HG03066 (cell line): Measurements from ENCODE around the gene MYO3A.

Experiments
- ATAC-seq: cut with Tn5 transposase; IDR thresholded peaks from one replicate; pipeline ENCODE4 v1.9.1; 2021; ENCODE audit warnings: low read depth; ENCODE audit not compliant: unreplicated experiment

MYO3A gene

DNA sequence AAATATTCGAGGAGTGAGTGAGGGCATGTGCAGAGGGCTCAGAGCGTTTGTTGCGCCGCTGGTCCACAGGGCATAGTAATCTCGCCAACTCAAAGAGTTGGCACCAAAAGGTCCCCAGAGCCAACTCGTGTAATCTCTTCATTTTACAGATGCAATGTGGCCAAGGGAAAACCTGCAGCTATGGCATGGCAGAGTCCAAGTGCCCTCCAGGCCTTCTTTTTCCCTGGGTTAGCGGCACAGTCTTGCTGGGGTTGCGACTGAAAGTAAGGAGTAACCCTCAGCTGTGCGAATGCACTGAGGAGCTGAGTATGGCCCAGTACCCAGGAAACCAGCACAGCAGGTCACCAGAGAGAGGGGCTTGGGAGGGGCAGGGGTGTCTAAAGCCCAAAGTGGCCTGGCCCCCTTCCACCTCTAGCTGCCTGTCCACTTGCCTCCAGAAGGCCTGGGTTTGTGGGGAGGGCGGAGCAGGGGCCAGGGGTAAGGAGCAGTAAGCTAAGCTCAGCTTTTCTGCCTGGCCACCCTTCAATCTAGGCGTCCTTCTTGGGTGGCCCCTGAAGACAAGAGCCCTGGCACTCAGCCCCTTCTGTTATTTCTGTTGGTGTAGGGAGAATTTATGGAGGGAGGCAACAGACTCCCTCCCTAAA, 279.2 kb downstream of the MYO3A start:
- no peak for ATAC-seq

DNA sequence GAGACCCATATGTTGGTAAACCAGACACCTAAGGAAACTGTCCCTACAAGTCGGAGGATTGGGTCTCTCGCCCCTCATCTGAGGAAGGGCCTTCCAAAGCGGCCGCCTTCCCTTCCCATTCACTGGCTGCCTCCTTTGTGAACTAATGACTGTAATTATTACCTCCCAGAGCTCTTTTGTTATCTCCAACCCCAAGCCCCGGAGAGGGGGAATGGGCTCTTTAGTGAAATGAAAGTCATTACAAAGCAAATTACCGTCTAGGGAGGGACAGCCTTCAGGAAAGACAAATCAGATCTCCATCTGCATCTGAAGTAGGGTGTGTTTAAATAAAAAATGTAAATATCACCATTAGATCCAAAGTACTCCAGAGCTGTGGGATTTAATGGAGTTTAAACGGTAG, 280.0 kb downstream of the MYO3A start:
- ATAC-seq, result no peak

DNA sequence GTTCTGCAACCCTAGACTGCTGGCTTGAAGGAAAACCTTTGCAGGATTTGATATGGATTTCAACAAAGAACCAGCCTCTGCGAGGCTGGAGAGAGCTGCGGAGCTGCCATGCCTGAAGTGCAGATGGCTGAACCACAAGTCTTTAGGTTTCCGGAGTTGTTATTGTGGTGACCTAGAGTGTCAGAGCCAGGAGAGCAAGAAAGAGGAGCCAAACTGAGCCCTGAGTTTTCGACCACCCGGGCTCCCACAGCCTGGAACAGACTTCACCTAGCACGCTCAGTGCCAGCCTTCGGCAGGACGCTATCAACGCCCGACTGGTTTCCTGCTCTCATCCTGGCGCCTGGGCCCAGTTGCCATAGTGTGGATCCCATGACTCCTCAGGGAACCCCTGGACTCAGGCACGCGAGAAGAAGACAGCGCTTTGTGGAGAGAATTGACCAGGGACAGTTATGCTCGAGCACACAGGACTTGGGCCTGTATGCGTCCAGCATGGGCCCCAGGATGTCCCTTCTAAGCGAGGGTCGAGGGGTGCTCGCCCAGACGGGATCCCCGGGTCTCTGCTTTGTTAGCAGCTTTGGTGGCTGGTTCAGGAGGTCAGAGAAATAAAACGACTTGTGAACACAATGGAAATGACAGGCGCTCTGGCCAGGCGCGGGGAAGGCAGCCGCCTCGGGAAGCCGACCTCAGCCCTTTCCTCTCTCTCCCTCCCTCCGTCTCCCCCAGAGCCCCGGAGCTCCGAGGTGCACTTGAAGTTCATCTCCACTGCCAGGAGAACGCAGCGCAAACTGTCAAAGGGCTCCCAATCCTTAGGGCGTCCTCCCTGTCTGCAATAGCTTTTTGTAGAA, 280.7 kb downstream of the MYO3A start:
- no peak for ATAC-seq

DNA sequence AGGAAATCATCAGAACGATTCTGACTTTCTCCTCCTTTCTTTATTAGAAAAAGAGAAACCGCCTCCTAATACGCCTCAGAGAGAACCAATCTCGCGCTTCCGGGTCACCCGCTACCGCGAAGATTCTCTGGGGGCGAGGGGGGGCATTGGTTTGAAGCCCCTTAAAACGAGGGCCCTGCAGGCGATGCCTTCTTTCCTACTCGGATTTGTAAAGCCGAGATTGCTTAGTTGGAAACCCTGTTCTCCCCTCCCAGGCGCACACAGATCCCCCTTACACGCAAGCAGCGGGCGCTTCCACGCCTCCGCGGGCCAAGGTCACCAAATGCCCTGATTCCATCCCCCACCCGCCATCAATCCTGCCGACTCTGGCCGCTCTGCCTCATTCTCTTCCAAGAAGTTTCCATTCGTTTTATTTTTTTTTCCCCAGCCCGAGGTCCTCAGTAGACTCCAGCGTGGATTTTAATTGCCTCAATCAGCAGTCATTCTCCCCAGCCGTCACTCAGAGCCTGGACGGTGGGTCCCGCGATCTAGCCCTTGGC, 281.4 kb downstream of the MYO3A start:
- ATAC-seq, result no peak

DNA sequence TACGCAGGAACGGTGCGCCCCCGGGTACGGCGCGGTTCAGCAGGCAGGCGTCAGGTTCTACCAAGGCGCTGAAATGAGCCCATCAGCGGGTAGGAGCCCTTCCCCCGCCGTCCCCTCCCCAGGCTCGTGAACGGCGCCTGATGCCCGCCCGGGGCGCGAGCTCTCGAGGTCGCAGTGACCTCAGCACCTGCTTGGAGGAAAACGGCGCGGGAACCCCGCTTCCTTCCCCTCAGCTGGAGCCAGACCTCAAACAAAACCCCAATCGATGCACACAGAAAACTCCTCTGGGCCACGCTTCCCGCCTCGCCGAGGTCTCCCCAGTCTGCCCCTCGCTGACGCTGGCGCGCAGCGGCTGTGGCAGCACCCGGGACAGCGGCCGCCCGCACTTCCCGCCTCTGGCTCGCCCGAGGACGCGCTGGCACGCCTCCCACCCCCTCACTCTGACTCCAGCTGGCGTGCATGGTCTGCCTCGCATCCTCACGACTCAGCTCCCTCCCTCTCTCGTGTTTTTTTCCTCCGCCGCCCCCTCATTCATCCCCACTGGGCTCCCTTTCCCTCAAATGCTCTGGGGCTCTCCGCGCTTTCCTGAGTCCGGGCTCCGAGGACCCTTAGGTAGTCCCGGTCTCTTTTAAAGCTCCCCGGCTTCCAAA, 282.0 kb downstream of the MYO3A start:
- ATAC-seq, result no peak

DNA sequence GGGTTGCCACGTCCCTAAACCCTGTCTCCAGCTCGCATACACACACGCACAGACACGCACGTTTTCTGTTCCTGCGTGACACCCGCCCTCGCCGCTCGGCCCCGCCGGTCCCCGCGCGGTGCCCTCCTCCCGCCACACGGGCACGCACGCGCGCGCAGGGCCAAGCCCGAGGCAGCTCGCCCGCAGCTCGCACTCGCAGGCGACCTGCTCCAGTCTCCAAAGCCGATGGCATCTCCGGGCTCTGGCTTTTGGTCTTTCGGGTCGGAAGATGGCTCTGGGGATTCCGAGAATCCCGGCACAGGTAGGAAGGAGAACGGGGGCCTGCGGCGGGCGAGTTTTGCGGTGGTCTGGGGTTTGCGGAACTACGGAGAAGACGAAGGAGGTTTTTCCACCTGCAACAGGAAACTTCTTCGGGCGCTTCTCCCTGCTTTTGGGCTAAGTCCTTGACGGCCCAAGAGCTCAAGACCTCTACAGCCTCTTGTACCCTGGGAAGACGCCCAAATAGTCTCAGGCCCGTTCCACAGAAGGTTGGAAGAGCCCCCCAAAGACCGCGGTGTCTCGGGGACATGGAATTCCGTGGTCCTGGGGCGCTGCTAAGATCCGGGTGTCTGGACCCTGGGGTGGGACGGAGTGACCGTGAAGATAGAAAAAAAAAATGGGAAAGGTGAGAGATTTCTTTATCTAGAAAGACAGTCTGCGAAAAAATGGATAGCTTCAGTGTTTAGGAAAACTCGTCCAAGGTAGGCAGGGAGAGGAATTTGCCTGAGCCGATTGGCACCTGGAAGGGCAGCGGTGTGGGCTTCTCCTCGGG, 282.8 kb downstream of the MYO3A start, which contains the start of gene GAD2:
TSS of gene GAD2 (plus strand) at position 190 of the 811 bp plus-strand sequence. CDS start at position 226, 36 bp downstream.
- no peak for ATAC-seq

DNA sequence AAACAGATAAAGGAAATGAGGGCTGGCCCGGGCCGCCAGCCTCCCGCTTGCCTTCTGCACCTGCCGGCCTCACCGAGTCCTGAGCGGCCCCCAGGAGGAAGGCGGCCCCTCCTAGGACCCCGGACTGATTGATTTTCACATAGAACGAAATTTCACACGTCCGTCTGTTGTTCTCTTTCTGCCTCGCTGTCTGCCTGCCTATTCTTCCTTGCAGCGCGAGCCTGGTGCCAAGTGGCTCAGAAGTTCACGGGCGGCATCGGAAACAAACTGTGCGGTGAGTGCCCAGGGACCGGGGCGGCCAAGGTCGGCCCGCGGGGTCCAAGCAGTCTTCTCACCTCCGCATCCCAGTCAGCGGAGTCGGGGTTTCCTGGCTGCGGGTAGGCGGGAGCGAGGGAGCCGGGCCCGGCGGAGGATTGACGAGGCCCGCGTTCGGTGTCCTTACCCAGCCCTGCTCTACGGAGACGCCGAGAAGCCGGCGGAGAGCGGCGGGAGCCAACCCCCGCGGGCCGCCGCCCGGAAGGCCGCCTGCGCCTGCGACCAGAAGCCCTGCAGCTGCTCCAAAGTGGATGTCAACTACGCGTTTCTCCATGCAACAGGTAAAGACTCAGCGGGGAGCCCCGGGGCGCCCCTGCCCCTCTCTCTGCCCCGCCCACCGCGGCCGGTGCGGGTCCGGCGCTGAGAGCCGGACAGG, 283.5 kb downstream of the MYO3A start:
- no peak for ATAC-seq

DNA sequence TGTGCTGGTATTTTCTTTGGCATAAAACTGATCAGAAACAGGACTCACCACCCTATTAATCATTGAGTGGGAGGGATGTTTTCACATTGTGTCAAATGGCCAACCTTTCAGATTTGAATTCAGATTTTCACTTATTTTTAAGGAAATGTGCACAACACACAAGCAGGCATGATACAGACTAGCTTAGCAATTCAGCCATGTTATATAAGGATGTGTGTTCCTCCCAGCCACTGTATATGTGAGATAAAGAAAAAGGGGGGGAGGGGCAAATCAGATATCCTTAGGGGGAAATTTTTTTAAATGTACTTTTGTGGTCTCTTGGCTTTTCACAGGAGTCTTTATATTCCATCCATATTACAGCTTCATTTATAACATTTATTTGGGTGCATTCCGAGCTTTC, 285.6 kb downstream of the MYO3A start:
- no peak for ATAC-seq

DNA sequence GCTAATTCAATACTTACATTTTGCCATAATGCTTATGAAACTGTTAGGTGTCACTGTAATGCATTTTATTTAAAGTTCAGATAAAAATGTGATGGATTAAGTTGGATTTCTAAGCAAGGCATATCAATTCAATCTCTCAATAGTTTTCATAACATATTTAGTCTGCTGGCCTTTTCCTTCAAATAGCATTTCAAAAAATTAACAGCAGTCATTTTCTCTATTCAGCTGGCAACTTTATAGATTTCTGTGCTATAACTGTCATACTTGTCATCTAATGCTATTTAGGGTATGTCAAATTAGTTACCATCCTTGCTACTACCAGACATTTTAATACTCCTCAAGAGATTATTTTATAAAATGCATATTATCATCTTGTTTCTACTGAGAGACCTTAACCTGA, 286.9 kb downstream of the MYO3A start:
- ATAC-seq, result no peak

DNA sequence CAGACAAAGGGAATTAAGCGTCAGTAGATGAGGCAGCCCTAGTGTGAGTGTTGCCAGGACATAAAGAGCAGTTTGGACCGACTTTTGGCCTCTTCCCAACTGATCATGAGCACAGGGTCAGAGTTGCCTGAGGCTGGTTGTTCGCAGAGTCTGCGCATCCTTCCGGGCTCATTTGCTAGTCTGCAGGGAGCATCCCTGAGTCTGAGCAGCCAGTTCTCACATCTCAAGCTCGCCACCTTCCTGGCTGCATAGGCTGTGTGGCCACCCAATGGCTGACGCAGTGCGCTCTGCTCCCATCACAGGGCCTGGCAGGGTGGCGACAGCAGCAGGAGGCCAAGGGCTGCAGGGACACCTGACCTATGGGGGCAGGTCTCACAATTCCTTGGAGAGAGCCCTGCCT, 287.5 kb downstream of the MYO3A start:
- no peak for ATAC-seq

DNA sequence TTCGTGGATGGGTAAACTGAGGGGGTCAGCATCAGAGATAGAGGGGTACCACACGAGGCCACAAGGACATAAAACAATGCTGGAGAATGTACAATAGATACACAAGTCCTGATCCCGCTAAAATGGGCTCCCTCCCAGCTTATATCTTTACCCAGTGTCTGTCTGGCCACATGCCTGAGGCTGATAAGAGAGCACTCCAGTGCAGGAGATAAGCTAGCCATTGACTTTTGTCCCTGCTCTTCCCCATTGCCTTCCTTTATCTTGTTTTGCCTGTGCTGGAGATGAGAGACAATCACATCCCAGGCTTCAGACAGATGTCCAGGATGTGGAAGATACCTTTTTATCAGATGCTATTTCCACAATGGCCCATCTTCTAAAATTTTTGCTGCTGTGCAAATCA, 288.5 kb downstream of the MYO3A start:
- no peak for ATAC-seq

DNA sequence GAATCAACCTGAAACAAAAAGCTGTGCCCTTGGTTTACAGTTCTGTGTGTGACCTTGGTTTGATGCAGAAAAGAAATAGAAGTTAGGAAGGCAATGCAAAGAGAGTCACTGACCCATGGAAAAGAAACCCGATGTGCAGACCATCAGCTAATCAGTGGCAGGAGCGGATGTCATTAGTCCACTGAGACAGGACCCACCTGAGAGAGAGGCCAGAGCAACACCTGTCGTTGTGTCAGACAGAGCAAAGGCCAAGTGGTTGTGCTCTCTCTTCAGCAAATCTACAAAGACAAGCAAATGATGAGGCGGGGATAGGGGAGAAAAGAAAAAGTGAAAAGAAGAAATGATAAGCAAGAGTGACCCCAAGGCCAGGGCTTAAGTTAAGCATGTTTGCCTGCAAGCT, 291.3 kb downstream of the MYO3A start:
- no peak for ATAC-seq

DNA sequence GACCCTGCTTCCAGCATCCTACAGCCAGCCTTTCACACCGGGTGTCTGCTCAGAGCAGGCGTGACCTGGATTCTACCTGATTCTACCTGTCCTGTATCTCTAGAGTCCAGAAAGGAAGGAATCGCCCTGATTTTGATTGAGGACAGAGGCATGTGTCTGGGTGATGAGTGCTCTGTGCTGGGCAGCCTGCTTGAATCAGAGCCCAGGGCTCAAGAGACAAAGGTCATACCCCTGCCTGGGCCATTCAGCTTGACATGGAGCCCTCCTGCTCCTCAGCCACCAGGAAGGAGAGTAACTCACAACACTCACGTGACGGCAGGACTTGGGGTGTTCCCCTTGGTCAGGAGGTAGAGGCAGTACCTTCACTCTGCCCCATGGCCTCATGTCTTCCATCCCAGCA, 293.8 kb downstream of the MYO3A start:
- ATAC-seq, result no peak

DNA sequence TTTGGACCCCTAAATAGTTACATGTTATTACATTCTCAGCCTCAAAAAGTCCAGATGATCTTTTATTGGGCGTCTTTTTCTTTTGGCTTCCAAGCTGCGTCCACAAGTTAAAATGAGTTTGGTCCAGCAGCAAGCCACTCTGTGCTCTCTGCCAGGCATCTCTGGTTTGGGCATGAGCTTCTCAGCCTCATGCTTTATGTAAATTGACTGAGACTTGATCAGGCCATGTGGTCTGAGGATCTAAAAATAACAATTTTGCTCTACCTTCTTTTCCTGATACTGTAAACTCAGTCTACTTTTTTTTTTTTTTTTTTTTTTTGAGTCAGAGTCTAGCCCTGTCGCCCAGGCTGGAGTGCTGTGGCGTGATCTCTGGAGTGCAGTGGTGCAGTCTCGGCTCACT, 298.1 kb downstream of the MYO3A start:
- ATAC-seq, result no peak

DNA sequence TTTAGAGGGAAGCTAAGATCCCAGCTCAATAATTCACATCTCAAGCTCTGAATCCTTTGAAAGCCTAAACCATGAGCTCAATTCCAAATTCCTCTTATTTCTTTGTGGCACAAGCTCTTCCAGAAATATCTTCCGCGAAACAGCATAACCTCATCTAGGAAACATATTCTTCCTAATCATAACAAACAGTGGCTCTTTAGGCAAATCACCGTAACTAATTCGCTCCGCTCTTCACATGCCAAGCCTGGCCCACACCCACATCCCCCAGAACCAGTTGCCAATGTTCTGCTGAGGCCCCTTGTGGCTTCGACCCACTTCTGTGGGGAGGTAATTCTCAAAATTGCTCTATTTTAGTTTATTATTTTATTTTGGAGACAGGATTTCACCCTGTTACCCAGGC, 301.7 kb downstream of the MYO3A start:
- no peak for ATAC-seq

DNA sequence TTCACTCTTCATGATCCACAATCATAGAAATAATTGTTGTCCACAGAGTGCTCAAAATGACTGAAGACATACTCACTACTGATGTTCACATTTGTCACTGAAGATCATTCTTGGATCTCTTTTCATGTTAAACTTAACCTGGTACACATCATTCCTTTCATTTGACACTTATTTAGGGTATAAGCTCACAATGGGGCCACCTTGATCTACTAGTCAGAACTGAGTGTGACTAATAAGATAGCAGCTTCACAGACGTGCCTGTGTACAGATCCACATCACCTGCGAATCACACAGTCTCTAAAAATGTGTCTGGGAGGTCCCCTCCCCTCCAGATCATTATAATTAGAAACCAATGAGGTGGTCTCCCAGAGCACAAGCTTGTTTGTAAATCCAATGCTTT, 304.3 kb downstream of the MYO3A start:
- no peak for ATAC-seq

DNA sequence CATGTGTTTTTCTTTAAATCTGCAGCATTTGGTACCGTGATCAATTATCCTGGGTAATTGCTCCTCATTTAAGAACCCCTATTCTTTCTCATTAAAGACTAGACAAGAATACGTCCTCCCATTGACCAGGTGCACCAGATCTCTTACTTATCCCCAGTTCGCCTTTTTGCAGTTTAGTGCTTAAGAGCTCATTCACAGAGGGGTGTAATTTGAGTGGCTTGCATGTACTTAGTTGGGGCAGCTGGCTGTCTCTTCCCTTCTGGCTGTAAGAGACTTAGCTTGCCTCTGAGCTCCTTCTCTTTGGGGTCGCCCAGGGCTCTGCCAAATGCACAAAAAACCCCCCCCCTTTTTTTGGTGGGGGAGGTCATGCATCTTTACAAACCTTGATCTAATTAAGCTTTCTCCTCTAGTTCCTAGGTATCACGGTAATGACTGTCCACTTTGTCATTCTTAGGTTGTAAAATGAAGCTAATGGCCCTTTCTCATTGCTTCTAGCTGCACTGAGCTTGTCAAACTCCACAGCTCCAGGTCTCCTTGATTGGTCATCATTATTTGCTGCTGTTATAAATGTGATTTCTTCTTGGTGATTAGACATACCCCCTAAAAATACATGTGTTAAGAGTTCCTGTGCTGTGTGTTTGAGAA, 308.8 kb downstream of the MYO3A start:
- ATAC-seq, result no peak

DNA sequence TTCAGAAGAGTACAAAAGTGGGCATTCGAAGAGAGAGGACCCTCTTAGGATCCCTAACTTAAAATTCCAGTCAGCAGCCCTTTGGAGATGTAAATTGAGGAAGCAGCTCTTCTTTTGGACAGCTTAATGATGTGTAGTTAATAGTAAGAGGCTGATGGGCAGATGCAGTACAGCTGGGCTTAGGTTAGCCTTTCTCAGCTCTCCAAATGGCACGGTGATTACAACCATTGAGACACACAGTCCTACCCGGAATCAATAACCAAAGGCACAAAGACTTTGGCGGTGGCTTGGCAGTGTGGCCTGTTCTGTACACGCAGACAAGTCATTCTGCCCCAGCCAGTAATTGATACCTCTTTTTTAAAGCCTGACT, 309.3 kb downstream of the MYO3A start:
- ATAC-seq, result no peak

DNA sequence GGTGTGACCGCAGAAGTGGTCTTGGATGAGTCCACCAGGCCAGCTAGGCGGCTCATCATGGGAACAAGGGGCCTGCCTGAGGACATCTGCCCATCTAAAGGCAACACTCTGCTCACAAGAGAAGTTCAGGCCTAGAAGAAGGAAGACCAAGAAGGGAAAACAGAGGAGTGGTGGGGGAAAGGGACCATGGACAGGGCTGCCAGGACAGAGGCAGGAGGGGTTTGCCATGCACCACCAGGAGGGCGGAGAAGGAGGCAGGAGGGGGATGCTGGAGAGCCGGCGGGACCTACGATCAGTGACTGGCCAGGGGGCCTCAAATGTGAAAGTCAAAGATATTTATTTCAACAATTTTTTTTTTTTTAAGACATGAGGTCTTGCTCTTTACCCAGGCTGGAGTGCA, 315.7 kb downstream of the MYO3A start:
- no peak for ATAC-seq

DNA sequence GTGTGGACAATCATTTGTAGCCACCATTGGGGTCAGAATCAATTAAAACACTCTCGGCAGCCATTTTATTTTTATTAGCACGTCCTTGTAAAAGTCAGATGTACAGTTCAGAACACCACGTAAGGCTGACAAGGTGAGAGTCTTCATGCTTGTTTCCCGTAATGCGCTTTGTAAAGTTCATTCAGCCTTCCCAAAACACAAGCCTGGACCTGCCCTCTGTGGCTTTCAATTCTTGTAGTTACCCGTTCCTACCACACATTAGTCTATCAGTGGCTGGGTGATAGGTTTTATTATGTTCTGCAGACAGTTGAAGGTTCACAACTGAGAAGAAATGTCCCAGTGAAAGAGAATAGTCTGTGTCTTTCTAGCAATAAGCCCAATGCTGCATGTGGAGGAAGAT, 317.9 kb downstream of the MYO3A start:
- no peak for ATAC-seq
